Measurements from ENCODE around the gene MYB.
"Not testable (repeated sequence)": the region's sequence is repeated elsewhere in the genome, so short reads cannot be mapped to it uniquely, and the experiment has no call there.

The MYB gene

DNA sequence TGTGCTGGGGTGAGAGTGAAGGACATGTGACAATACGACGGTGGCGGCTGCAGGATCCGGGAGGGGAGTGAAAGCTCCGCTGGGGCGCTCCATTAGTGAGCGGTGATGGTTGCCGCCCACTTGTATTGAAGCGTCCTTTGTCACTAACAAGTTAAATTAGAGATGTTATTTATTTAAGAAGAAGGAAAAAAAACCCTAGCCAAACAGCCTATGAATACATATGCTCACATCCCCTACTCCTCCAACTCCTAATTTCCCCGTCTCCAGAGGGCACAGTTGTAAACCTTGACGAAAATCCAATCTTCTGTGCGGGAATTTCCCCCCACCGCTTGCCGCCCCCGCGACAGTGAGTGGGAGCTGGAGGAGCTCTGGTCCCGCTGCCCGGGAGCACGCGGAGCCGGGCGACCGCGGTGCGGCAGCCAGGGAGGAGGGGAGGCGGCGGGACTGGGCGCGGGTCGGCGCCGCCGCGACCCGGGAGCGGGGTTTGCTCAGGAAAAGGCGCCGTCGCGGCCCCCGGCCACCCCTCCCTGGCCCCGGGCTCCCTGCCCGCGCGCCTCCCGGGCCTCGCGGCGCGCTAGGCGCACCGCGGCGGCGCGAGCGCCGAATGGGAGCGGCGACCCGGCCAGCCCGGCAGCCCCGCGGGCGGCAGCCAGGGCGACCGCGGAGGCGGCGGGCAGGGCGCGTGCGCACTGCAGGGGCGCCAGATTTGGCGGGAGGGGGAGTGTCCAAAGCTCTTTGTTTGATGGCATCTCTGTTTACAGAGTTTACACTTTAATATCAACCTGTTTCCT is at the start of gene MYB:
Gene MYB, plus strand, starts transcription at position 767 of the 791 bp plus-strand sequence. CDS start 206 bp downstream, outside the sequence.
- Histone ChIP-seq H3K4me2 (peak within 1 kb of the TSS; percentile 77 to 97 (median 90)), H3K27ac (peak within 1 kb of the TSS; percentile 32 to 99 (median 97); a peak in 21 of 22 replicates), H3K9me3 (replicated peaks in 1 of 11) (no peaks in the 10 kb centered on the region), H3K9ac (peak within 1 kb of the TSS; percentile 83 to 99 (median 97)), H3K4me1 (peaks cover 48 to 63% (median 51%) of the 10 kb centered on the region in 10 experiments), H3K36me3 (peaks cover 0 to 36% (median 9%) of the 10 kb centered on the region in 11 experiments; a peak in 18 of 22 replicates), H3K4me3 (peak within 1 kb of the TSS; percentile 80 to 97 (median 92)), H4K20me1 (peaks cover 0 to 42% (median 9%) of the 10 kb centered on the region in 11 experiments; a peak in 11 of 22 replicates), H3K27me3 (no peaks in the 10 kb centered on the region)
- no peak for TF ChIP-seq Cebpa-rat (IDR thresholded peaks at IDR 0.05)

DNA sequence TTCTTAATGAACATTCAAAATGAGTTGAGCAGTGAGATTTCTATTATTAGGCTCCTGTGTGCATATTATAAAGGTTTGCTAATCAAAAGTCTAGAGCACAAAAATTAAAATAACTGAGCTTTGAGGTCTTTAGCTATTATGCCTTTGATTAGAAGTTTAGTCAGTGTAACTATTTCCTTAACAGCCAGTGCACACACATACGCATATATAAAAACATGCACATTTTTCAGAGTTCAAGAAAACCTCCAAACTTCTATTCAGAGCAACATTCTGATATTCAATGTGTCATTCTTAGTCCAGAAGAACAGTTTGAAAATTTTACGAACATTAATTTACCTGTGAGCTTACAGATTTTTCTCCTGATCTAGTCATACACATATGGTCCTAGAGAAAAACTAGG is 48.3 kb upstream of the MYB start:
- no peak for TF ChIP-seq Cebpa-rat (IDR thresholded peaks at IDR 0.05)
- H3K9ac ChIP-seq = no peak overlapping the region

DNA sequence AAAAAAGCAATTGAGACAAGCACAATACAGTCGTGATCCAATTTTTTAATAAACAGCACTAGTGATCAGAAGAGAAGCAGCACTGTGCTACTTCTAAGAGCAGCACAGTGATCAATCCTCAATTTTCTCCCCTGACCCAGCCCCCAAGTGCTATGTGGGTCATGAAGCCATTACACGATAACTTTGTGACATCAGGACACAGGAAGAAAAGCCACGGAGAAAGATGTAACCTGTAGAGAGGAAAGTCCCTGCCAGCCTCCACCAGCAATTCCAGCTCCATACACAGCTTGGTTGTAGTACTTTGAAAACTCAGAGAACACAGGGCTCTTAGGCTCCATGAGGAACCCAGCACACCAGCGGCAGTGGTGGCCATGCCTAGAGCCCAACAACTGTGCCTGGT is 45.3 kb upstream of the MYB start:
- Histone ChIP-seq H3K36me3 (no peaks in the 10 kb centered on the region), H3K27ac (no peak overlapping the region), H3K9me3 (replicated peaks in 1 of 11) (no peaks in the 10 kb centered on the region), H4K20me1 (no peaks in the 10 kb centered on the region), H3K4me1 (peaks cover 0 to 8% (median 0%) of the 10 kb centered on the region in 10 experiments; a peak in 2 of 20 replicates), H3K4me3 (no peak overlapping the region), H3K4me2 (no peak overlapping the region), H3K27me3 (no peaks in the 10 kb centered on the region), H3K9ac (no peak overlapping the region)
- no peak for TF ChIP-seq Cebpa-rat (IDR thresholded peaks at IDR 0.05)

More for the DNA sequence above, 48.3 kb upstream of the MYB start:
- Histone ChIP-seq H3K4me1 (peaks cover 14 to 31% (median 21%) of the 10 kb centered on the region in 10 experiments), H3K27me3 (no peaks in the 10 kb centered on the region), H3K4me2 (no peak overlapping the region), H3K9me3 (replicated peaks in 1 of 11) (peaks cover 0 to 7% (median 0%) of the 10 kb centered on the region in 11 experiments; a peak in 1 of 22 replicates), H3K27ac (no peak overlapping the region), H3K4me3 (no peak overlapping the region), H4K20me1 (no peaks in the 10 kb centered on the region), H3K36me3 (no peaks in the 10 kb centered on the region)

DNA sequence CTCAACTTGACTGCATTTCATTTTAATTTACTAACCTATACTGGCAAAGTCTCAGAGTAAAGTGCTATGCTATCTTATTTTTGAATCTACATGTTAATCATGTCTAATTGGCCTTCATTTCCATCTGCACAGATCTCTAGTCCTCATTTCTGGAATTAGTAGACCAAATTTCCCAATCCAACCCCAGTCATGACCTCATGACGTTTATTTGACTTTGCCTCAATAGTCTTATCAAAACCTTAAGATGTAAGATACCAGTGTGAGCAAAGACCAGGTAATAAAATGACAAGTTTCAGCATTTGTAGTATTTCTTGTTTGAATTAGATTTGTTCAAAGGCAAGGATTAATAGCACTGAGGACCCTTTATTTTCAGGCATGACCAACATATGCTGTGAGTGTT is 43.3 kb upstream of the MYB start:
- Histone ChIP-seq H3K4me3 (no peak overlapping the region), H3K27me3 (no peaks in the 10 kb centered on the region), H4K20me1 (no peaks in the 10 kb centered on the region), H3K36me3 (no peaks in the 10 kb centered on the region), H3K27ac (no peak overlapping the region), H3K9ac (no peak overlapping the region), H3K4me1 (peaks cover 7 to 25% (median 16%) of the 10 kb centered on the region in 10 experiments; a peak in 17 of 20 replicates), H3K9me3 (replicated peaks in 1 of 11) (peaks cover 0 to 3% (median 0%) of the 10 kb centered on the region in 11 experiments; a peak in 1 of 22 replicates), H3K4me2 (peak overlapping the region in 1 of 11 experiments; percentile 7; a peak in 1 of 22 replicates)
- TF ChIP-seq Cebpa-rat (IDR thresholded peaks at IDR 0.05) = no peak

DNA sequence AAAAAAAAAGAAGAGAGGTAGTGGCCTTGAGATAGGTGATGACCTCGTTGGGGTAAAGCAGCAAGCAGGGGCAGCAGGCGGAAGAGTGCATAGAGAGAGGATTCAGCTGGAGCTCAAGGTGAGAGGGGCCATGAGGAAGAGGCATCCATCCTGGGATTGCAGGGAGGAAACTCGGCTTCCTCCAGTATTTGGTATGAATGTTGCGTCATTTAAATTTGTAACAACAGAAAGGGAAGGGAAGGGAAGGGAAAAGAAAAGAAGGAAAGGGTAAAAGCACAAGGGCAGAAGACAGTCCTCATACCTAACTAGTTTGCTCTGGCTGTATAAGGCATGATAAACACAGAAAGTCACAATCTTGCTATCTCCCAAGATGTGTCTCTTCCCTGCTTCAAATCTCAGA is 39.9 kb upstream of the MYB start:
- no peaks in the 10 kb centered on the region for H4K20me1 ChIP-seq
- H3K4me1 ChIP-seq = peaks cover 16 to 52% (median 40%) of the 10 kb centered on the region in 10 experiments
- 0 out of 22 replicates have a peak, but pooled peaks cover 0 to 2% (median 0%) of the 10 kb centered on the region in 11 experiments for H3K27me3 ChIP-seq
- H3K4me2 ChIP-seq = peak overlapping the region in 10 of 11 experiments; percentile 30 to 60 (median 49); a peak in 17 of 22 replicates
- H3K9me3 ChIP-seq (replicated peaks in 1 of 11) = peaks cover 0 to 5% (median 0%) of the 10 kb centered on the region in 11 experiments; a peak in 3 of 22 replicates
- no peaks in the 10 kb centered on the region for H3K36me3 ChIP-seq
- no peak overlapping the region for H3K27ac ChIP-seq
- 0 out of 22 replicates have a peak, but pooled peaks of 1 of the 11 experiments have one; percentile 30 for TF ChIP-seq Cebpa-rat (IDR thresholded peaks at IDR 0.05)
- H3K9ac ChIP-seq = no peak overlapping the region
- H3K4me3 ChIP-seq = no peak overlapping the region

DNA sequence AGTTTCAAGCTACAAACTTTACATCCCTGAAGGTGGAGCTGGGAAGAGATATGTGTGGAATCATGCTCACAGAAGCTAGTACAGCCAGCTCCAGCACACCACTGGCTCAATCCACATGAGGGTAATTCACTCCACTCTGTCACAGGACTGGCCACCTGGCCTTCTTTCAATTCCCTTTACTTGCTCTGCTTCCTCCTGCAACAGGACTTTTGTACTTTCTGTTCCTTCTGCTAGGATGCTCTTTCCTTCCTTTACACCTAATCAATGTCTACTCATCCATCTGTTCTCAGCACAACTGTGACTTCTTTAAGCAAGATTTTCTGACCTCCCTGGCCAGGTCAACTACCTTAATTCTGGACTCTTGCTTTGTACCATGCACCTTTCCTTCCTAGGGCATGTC is 39.4 kb upstream of the MYB start:
- Histone ChIP-seq H3K36me3 (no peaks in the 10 kb centered on the region), H3K4me1 (peaks cover 16 to 53% (median 40%) of the 10 kb centered on the region in 10 experiments), H3K4me3 (no peak overlapping the region), H3K27me3 (0 out of 22 replicates have a peak, but pooled peaks cover 0 to 6% (median 0%) of the 10 kb centered on the region in 11 experiments), H4K20me1 (no peaks in the 10 kb centered on the region), H3K9ac (no peak overlapping the region), H3K9me3 (replicated peaks in 1 of 11) (peaks cover 0 to 8% (median 0%) of the 10 kb centered on the region in 11 experiments; a peak in 4 of 22 replicates), H3K4me2 (peak overlapping the region in 10 of 11 experiments; percentile 30 to 60 (median 49); a peak in 20 of 22 replicates), H3K27ac (no peak overlapping the region)
- no peak for TF ChIP-seq Cebpa-rat (IDR thresholded peaks at IDR 0.05)

DNA sequence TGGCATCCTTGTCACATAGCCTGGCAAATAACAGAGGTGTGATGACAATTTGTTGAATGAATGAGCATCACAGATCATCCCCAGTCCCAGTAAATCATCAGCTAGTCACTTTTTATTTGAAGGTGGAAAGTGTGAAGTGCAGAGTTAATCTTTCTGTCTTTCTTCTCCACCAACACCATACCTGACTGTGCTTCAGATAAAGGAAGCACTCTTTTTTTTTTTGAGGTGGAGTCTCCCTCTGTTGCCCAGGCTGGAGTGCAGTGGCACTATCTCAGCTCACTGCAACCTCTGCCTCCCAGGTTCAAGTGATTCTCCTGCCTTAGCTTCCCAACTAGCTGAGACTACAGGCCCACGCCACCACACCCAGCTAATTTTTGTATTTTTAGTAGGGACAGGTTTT is 38.9 kb upstream of the MYB start:
- peaks cover 16 to 53% (median 40%) of the 10 kb centered on the region in 10 experiments for H3K4me1 ChIP-seq
- not testable (repeated sequence) for H3K9me3 ChIP-seq (replicated peaks in 1 of 11); H3K27ac ChIP-seq; H3K36me3 ChIP-seq; H4K20me1 ChIP-seq; H3K9ac ChIP-seq; H3K27me3 ChIP-seq; H3K4me3 ChIP-seq
- peak overlapping the region in 10 of 11 experiments; percentile 30 to 60 (median 49); a peak in 17 of 22 replicates for H3K4me2 ChIP-seq

DNA sequence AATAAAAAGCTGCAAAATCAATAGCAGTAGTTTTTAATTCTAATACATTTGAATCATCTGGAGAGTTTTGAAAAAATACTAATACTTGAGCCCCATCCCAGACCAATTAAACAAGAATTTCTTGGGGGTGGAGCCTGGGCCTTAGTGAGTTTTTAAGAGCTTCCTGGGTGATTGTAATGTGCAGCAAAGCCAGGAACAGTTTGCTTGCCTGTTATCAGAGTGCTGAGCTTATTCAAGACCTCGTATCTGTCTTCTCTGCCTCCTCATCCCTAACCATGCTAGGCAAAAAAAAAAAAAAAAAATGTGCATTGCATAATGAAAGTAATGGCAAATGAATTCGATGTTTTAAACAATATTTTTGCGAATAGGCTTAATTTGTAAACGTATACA is 36.4 kb upstream of the MYB start:
- peaks cover 16 to 58% (median 40%) of the 10 kb centered on the region in 10 experiments for H3K4me1 ChIP-seq
- TF ChIP-seq Cebpa-rat (IDR thresholded peaks at IDR 0.05) = no peak
- peak overlapping the region in 1 of 11 experiments; percentile 41; a peak in 1 of 22 replicates for H3K27ac ChIP-seq
- 0 out of 22 replicates have a peak, but pooled peaks cover 0 to 6% (median 0%) of the 10 kb centered on the region in 11 experiments for H3K27me3 ChIP-seq
- peak overlapping the region in 1 of 11 experiments; percentile 45; a peak in 2 of 22 replicates for H3K9ac ChIP-seq
- H3K9me3 ChIP-seq (replicated peaks in 1 of 11) = peaks cover 0 to 8% (median 0%) of the 10 kb centered on the region in 11 experiments; a peak in 4 of 22 replicates
- no peak overlapping the region for H3K4me3 ChIP-seq
- H3K4me2 ChIP-seq = peak overlapping the region in 9 of 11 experiments; percentile 23 to 74 (median 57); a peak in 14 of 22 replicates
- no peaks in the 10 kb centered on the region for H3K36me3 ChIP-seq
- no peaks in the 10 kb centered on the region for H4K20me1 ChIP-seq
